Left ventricle myocardium inferior (tissue), 1 donor: Measurements from ENCODE around the gene GATAD2A. TPM values are rescaled to one million over a fixed set of nuclear protein-coding genes. Genes with fewer than 3 reads are reported as not detected.
A peak's percentile ranks its signal among the peaks of the same experiment; 100 is the strongest.
"Not testable (repeated sequence)": the region's sequence is repeated elsewhere in the genome, so short reads cannot be mapped to it uniquely, and the experiment has no call there.

Experiments used
- DNase-seq: peaks from one replicate; pipeline ENCODE4 v3.0.0-alpha.2; 2020
- H3K27ac ChIP-seq: fragments of 200-600 bp; replicated peaks from 2 replicates; pipeline ENCODE4 v1.8.0; 2021
- H3K27me3 ChIP-seq: fragments of 200-600 bp; 2 replicates; pipeline ENCODE4 v1.8.0; 2021; ENCODE audit warnings: low read depth
- H3K36me3 ChIP-seq: fragments of 200-600 bp; 2 replicates; pipeline ENCODE4 v1.8.0; 2021
- H3K4me1 ChIP-seq: fragments of 200-600 bp; 2 replicates; pipeline ENCODE4 v1.8.0; 2021
- H3K4me3 ChIP-seq: fragments of 200-600 bp; 2 replicates; pipeline ENCODE4 v1.8.0; 2021; ENCODE audit warnings: mild to moderate bottlenecking, moderate library complexity
- H3K9me3 ChIP-seq: fragments of 200-600 bp; replicated peaks from 2 replicates; pipeline ENCODE4 v1.8.0; 2021
- CTCF ChIP-seq: fragments of 200-600 bp; IDR thresholded peaks from 2 replicates; pipeline ENCODE4 v1.8.0; 2021; ENCODE audit warnings: antibody characterized with exemption, mild to moderate bottlenecking, borderline replicate concordance
- intact Hi-C: fragments of 100-400 bp; cut with micrococcal nuclease; formaldehyde crosslinking; loops from one replicate; pipeline ENCODE4 v1.11.0; 2022
- total RNA-seq: library from RNA; stranded (reverse); fragmentation: NEBNext Ultra II Directional; extraction: Animal tissue kit (Norgen Biotek cat#: 25700); gene quantifications from one replicate; pipeline ENCODE4 v1.2.1, GENCODE V29; 2021
- donor health status: DM: no; HTN: yes; CAD: no; lungs with severe emphysema.

Gene GATAD2A
- total RNA-seq, 1 donor from 2014 or later = 24.1 TPM

- intact Hi-C loops = no loop called here
- no peak for TF ChIP-seq CTCF
- Histone ChIP-seq H3K27ac (no peak overlapping the region), H3K4me3 (no peak overlapping the region), H3K27me3 (no peaks in the 10 kb centered on the region), H3K36me3 (no peaks in the 10 kb centered on the region), H3K4me1 (peaks cover 18% of the 10 kb centered on the region), H3K9me3 (no peaks in the 10 kb centered on the region)
- no peak for DNase-seq
These were observed 25.9 kb upstream of the GATAD2A start for GRCh38 chr19:19379527-19379926.

GRCh38 chr19:19380316-19380715 lies 25.2 kb upstream of the GATAD2A start:
- H3K9me3 ChIP-seq, DNase-seq, H3K36me3 ChIP-seq, H3K27me3 ChIP-seq, intact Hi-C loops, H3K27ac ChIP-seq, H3K4me3 ChIP-seq: not testable (repeated sequence)
- H3K4me1 ChIP-seq = peaks cover 25% of the 10 kb centered on the region

GRCh38 chr19:19381007-19381926 lies 24.2 kb upstream of the GATAD2A start:
- Histone ChIP-seq H3K4me1 (peaks cover 29% of the 10 kb centered on the region), H3K9me3 (no peaks in the 10 kb centered on the region), H3K4me3 (no peak overlapping the region), H3K27ac (no peak overlapping the region), H3K36me3 (no peaks in the 10 kb centered on the region), H3K27me3 (no peaks in the 10 kb centered on the region)
- DNase-seq = no peak
- intact Hi-C loops = no loop called here
- TF ChIP-seq CTCF = no peak

- Histone ChIP-seq H3K9me3 (no peaks in the 10 kb centered on the region), H3K4me3 (no peak overlapping the region), H3K27me3 (no peaks in the 10 kb centered on the region), H3K36me3 (no peaks in the 10 kb centered on the region), H3K27ac (no peak overlapping the region), H3K4me1 (peaks cover 38% of the 10 kb centered on the region)
- intact Hi-C loops = no loop called here
- no peak for TF ChIP-seq CTCF
- no peak for DNase-seq
These were observed 23.4 kb upstream of the GATAD2A start for GRCh38 chr19:19382118-19382517.

GRCh38 chr19:19384486-19384885 lies 21.0 kb upstream of the GATAD2A start:
- Histone ChIP-seq H3K4me1 (peaks cover 47% of the 10 kb centered on the region), H3K27me3 (no peaks in the 10 kb centered on the region), H3K4me3 (peak overlapping the region; percentile 97), H3K9me3 (no peaks in the 10 kb centered on the region), H3K36me3 (no peaks in the 10 kb centered on the region), H3K27ac (peak overlapping the region; percentile 85)
- no peak for TF ChIP-seq CTCF
- no peak for DNase-seq
- intact Hi-C loops = no loop called here

GRCh38 chr19:19385131-19385895 lies 20.2 kb upstream of the GATAD2A start:
- intact Hi-C loops = no loop called here
- peak; percentile 44 for TF ChIP-seq CTCF
- peaks cover 56% of the 10 kb centered on the region for H3K4me1 ChIP-seq

More at GRCh38 chr19:19385131-19385895, 20.2 kb upstream of the GATAD2A start:
- H3K27ac ChIP-seq = peak overlapping the region; percentile 94
- H3K36me3 ChIP-seq = no peaks in the 10 kb centered on the region
- H3K4me3 ChIP-seq = peak overlapping the region; percentile 97
- no peaks in the 10 kb centered on the region for H3K27me3 ChIP-seq
- no peaks in the 10 kb centered on the region for H3K9me3 ChIP-seq
- DNase-seq = peak; percentile 99
